ENCODE results near the gene KLC4. TPM values are rescaled to one million over a fixed set of nuclear protein-coding genes. Genes with fewer than 3 reads are reported as not detected.

KLC4 gene
- total and polyA plus RNA-seq, 9 of the 15 experiments (the other 6 are each of a cell fraction or from before 2014, with no cell fraction given): 1.7 to 16.2 (median 7.7) TPM

- TF ChIP-seq MGA (IDR thresholded peaks at IDR 0.05): no peak
- peak; percentile 64; the same call in 1 of the 2 replicates for TF ChIP-seq ZNF12 (CRISPR knock-in tag; IDR thresholded peaks at IDR 0.05)
- TF ChIP-seq TAL1 (IDR thresholded peaks at IDR 0.05): no peak
- peak; percentile 99 for TF ChIP-seq ERF (CRISPR knock-in tag; IDR thresholded peaks at IDR 0.05)
- no peak for TF ChIP-seq HNRNPUL1 (IDR thresholded peaks at IDR 0.05; ENCODE audit: low read length)
- TF ChIP-seq HES1 (IDR thresholded peaks at IDR 0.05; ENCODE audit: low read depth): 0 out of 2 replicates have a peak, but pooled peaks have one; percentile 31
- peak; percentile 51; the same call in 1 of the 2 replicates for TF ChIP-seq SAFB (IDR thresholded peaks at IDR 0.05; ENCODE audit: borderline replicate concordance, low read depth, low read length)
- TF ChIP-seq EWSR1 (IDR thresholded peaks at IDR 0.05; ENCODE audit: borderline replicate concordance, low read depth, partially characterized antibody): no peak
- TF ChIP-seq XRCC4 (IDR thresholded peaks at IDR 0.05; ENCODE audit: extremely low read depth, insufficient read depth, insufficient read length): no peak
- no peak for TF ChIP-seq ATF3 (IDR thresholded peaks at IDR 0.05)
- TF ChIP-seq ATF3 (CRISPR knock-in tag; conservative IDR thresholded peaks at IDR 0.05): no peak
- TF ChIP-seq CHD2 (IDR thresholded peaks at IDR 0.05; ENCODE audit: low read depth, low read length): peak; percentile 16; the same call in 1 of the 2 replicates
- no peak for TF ChIP-seq MTA2 (IDR thresholded peaks at IDR 0.05; ENCODE audit: low read depth)
- 0 out of 2 replicates have a peak, but pooled peaks have one; percentile 30 for TF ChIP-seq TCF7 (IDR thresholded peaks at IDR 0.05; ENCODE audit: borderline replicate concordance)
- peak; percentile 77; the same call in 1 of the 2 replicates for TF ChIP-seq GABPB1 (CRISPR knock-in tag; IDR thresholded peaks at IDR 0.05)
- no peak for TF ChIP-seq CBX2 (IDR thresholded peaks at IDR 0.05; ENCODE audit: insufficient read depth, low read length, poor library complexity, severe bottlenecking)
Observed at GRCh38 chr6:43053545-43054205, 5.8 kb upstream of the KLC4 start, which contains the start of gene CUL7 (continued).
